ENCODE measurements around the gene KRTAP17-1.
"Not testable (repeated sequence)": the region's sequence is repeated elsewhere in the genome, so short reads cannot be mapped to it uniquely, and the experiment has no call there.

Gene KRTAP17-1

GRCh38 chr17:41301916-41302901 lies 13.3 kb downstream of the KRTAP17-1 start, which contains the start of gene KRTAP29-1:
TSS of gene KRTAP29-1 (minus strand) at chr17:41302851. CDS start at chr17:41302851, 0 bp downstream.
- DNase-seq: no peak

- no peak for DNase-seq
Observed at GRCh38 chr17:41301204-41301790, 14.2 kb downstream of the KRTAP17-1 start.

- no peak for DNase-seq
Observed at GRCh38 chr17:41298458-41299135, 16.9 kb downstream of the KRTAP17-1 start.

- no peak for DNase-seq
Observed at GRCh38 chr17:41296846-41297245, 18.7 kb downstream of the KRTAP17-1 start.

- DNase-seq: no peak
Observed at GRCh38 chr17:41294016-41294415, 21.5 kb downstream of the KRTAP17-1 start.

GRCh38 chr17:41287050-41287449 lies 28.5 kb downstream of the KRTAP17-1 start:
- DNase-seq: no peak

GRCh38 chr17:41284546-41284945 lies 31.0 kb downstream of the KRTAP17-1 start:
- no peak for DNase-seq

GRCh38 chr17:41284043-41284442 lies 31.5 kb downstream of the KRTAP17-1 start:
- DNase-seq: no peak

- no peak for DNase-seq
Observed at GRCh38 chr17:41278176-41278955, 37.1 kb downstream of the KRTAP17-1 start.

GRCh38 chr17:41275648-41276190 lies 39.8 kb downstream of the KRTAP17-1 start, which contains the start of gene KRTAP9-7:
TSS of gene KRTAP9-7 (plus strand) at chr17:41275698. CDS start at chr17:41275698, 0 bp downstream.
- not testable (repeated sequence) for DNase-seq

- no peak for DNase-seq
Observed at GRCh38 chr17:41271858-41272257, 43.7 kb downstream of the KRTAP17-1 start.

GRCh38 chr17:41271323-41271722 lies 44.2 kb downstream of the KRTAP17-1 start:
- DNase-seq: not testable (repeated sequence)

- no peak for DNase-seq
Observed at GRCh38 chr17:41267711-41268110, 47.8 kb downstream of the KRTAP17-1 start.

GRCh38 chr17:41265078-41265477 lies 50.4 kb downstream of the KRTAP17-1 start, which contains the start of gene KRTAP9-6:
TSS of gene KRTAP9-6 (plus strand) at chr17:41265378. CDS start at chr17:41265378, 0 bp downstream.
- no peak for DNase-seq

Data from CD4-positive, alpha-beta T cell treated with Interleukin-21 for 1 hour (primary cell).